ENCODE results near the gene GAS7.

The GAS7 gene

DNA sequence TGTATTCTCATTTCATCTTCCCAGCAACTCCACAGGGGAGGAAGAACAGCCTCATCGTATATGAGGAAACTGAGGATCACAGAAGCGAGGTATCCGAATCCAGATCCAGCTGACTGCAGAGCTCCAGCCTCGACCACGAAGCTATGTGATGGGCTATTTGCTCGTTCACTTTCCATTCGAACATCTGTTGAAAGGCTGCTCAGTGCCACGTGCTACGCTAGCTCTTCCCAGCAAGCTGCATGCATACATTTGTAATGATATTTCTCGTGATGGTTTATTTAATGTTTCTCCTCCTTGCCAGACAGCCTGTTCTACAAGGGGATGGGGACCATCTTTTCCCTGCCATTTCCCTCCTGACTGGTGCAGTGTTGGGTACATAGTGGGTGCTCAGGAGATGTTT lies 244.9 kb downstream of the GAS7 start:
- no peak for DNase-seq (ENCODE audit: low spot score)
- TF ChIP-seq, protein P1, sequence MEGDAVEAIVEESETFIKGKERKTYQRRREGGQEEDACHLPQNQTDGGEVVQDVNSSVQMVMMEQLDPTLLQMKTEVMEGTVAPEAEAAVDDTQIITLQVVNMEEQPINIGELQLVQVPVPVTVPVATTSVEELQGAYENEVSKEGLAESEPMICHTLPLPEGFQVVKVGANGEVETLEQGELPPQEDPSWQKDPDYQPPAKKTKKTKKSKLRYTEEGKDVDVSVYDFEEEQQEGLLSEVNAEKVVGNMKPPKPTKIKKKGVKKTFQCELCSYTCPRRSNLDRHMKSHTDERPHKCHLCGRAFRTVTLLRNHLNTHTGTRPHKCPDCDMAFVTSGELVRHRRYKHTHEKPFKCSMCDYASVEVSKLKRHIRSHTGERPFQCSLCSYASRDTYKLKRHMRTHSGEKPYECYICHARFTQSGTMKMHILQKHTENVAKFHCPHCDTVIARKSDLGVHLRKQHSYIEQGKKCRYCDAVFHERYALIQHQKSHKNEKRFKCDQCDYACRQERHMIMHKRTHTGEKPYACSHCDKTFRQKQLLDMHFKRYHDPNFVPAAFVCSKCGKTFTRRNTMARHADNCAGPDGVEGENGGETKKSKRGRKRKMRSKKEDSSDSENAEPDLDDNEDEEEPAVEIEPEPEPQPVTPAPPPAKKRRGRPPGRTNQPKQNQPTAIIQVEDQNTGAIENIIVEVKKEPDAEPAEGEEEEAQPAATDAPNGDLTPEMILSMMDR (IDR thresholded peaks at IDR 0.05; ENCODE audit: extremely low read depth, missing control alignments): no peak

DNA sequence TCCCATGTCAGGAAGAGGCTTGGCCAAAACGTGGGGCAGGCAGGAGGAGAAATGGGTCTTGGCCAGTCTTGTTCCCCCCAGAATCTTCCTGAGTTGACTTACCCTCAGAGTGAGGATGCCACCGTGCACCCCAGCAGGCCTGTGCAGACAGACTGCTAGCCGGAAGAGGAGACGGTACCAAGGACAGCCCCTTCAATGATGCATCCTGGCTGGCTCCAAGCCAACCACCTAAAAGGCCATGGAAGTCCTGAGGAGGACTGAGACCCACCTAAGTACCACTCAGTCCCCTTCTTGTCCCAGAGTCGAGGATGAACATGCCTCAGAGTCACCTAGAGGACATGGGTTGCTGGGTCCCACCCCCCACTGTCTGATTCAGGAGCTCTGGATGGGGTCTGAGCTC lies 246.6 kb downstream of the GAS7 start:
- TF ChIP-seq, protein P1 (IDR thresholded peaks at IDR 0.05; ENCODE audit: extremely low read depth, missing control alignments): no peak
- no peak for DNase-seq (ENCODE audit: low spot score)

DNA sequence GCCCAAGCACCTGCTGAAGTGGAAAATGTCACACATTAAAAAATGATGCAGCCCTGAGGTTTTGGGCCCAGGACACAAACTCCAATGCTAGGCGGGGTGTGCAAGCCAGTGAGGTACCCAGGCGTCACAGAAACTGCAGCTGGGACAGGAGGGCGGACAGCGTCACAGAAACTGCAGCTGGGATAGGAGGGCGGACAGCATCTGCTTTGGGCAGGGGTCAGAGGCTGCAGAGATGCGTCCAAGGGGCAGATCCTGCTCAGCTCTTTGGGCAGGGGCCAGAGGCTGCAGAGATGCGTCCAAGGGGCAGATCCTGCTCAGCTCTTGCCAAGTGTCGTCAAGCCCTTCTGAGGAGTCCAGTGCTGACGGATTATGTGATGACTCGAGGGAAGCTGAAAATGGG lies 249.5 kb downstream of the GAS7 start:
- no peak for DNase-seq (ENCODE audit: low spot score)
- TF ChIP-seq, protein P1 (IDR thresholded peaks at IDR 0.05; ENCODE audit: extremely low read depth, missing control alignments): no peak

DNA sequence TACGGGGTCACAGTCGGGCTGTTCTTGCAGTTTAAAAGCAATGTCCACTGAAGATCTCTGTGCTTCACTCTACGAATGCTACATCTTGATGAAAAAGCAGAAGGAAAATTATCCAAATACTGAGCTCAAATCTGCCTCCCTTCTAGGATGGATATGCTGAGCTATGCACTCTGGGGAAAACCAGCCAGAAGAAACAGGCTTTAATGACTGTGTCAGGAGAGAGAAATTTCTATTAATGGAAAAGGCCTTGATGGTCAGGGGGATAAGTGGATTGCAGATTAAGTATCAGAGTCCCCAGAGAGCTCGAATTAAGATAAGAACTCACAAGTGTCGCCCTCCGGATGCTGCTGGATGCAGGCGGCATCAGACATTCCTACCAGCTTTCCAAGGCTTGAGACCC lies 253.7 kb downstream of the GAS7 start:
- TF ChIP-seq, protein P1 (IDR thresholded peaks at IDR 0.05; ENCODE audit: extremely low read depth, missing control alignments): no peak

DNA sequence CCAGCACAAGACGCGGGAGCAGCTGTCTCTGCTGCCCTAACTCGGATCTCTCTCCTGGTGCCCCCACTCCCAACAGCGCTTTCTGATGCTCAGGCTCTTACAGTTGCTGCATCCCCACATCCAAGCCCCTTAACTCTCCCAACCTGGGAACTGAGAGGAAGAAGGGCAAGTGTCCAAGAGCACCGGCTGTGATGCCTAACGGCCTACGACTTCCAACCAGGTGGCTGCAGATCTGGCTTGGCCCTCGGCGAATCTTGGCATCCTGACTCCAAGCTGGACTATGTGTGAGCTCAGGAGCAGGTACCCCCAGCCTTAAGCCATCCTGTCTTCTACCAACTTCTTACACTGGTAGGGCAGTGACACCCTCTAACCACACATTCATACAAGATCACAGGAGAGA lies 255.1 kb downstream of the GAS7 start:
- TF ChIP-seq, protein P1 (IDR thresholded peaks at IDR 0.05; ENCODE audit: extremely low read depth, missing control alignments): no peak

More for the DNA sequence above, 253.7 kb downstream of the GAS7 start:
- DNase-seq (ENCODE audit: low spot score): no peak

DNA sequence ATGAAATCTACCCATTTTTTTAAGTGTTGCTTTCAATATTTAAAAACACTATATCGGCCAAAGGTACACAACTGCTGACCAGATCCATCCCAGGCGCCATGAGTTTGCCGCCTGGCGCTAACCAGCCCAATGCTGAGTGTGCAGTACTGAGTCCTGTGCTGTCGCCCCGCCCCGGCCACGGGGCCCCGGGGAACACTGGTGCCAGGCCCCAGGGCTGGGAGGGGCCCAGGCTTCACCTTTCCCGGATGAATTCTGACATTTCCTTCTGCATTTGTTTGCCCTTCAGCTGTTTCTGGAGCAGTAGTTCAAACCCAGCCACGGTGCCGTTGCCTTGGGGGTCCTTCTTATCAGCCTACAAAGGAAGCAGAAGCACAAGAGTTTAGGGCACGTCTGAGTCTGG lies 255.5 kb downstream of the GAS7 start:
- no peak for DNase-seq (ENCODE audit: low spot score)
- TF ChIP-seq, protein P1 (IDR thresholded peaks at IDR 0.05; ENCODE audit: extremely low read depth, missing control alignments): no peak

More for the DNA sequence above, 255.1 kb downstream of the GAS7 start:
- DNase-seq (ENCODE audit: low spot score): no peak

DNA sequence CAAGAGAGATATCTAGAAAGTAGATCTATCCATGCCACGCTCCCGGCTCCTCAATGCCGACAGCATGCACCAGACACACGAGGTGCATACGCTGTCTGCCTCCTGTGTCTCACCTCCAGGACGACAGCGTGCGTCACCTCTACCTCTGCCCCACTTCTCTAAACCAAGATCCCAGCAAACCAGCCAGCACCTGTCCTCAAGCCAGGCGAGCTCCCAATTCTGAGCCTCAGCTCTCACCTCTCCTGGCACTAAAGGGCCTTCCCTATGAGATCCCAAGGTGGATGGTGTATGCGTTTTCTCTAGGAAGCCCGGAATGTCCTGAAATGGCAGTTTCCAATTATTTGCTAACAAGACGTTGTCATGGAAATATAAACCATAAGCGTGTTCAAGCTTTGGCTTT lies 257.1 kb downstream of the GAS7 start:
- TF ChIP-seq, protein P1 (IDR thresholded peaks at IDR 0.05; ENCODE audit: extremely low read depth, missing control alignments): no peak
- DNase-seq (ENCODE audit: low spot score): no peak

All from GM20000 (cell line).